RCC 7860 (cell line): Measurements from ENCODE around the gene MTG2.

Source experiments
- DNase-seq: peaks from one replicate; pipeline ENCODE4 v3.0.0-alpha.2; 2015; ENCODE audit warnings: low spot score
- FAIRE-seq: peaks from 2 replicates; lab custom pipeline; 2012; peaks lifted over from hg19 to GRCh38; lab: Jason Lieb, UNC

Gene MTG2

DNA sequence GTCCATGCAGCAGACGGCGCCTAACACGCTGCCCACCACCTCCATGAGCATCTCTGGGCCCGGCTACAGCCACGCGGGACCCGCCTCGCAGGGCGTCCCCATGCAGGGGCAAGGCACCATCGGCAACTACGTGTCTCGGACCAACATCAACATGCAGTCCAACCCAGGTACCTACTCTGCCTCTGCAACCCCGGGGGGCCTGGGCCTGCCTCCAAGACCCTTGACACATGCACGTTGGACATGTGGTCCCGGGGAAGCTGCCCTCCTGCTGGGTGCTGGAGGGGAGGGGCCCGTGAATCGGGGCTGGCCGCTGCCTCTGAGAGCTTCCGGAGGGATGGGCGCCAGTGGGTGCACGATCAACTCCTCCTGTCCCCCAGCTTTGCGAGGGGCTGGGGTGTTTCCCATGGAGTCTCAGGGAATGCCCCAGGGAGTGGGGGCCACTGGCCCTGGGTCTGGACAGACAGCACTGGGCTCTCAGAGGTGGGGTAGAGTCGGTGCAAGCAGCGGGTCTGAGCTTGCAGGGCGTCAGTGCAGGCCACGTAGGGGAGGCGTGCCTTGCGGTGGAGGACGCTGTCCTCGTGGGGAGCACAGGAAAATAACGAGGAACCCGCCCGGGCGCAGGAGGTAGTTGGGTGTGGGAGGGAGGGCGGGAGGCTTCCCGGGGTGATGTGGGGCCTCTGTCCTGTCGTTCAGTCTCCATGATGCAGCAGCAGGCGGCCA, 19.9 kb upstream of the MTG2 start:
- no peak for DNase-seq
- FAIRE-seq: no peak

DNA sequence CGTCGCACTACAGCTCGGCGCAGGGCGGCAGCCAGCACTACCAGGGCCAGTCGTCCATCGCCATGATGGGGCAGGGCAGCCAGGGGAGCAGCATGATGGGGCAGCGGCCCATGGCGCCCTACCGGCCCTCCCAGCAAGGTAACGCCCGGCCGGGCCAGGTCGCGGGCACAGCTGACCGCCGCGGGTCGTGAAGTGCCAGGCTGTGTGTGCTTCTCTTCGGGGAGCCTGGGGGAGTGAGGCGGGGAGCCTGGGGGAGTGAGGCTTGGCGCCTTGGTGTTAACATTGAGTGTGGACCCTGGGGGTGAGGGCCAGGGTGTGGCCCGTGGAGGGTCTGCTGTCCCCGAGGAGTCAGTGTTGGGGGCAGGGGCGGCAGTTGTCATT, 19.4 kb upstream of the MTG2 start:
- FAIRE-seq (no peak), DNase-seq (no peak)

DNA sequence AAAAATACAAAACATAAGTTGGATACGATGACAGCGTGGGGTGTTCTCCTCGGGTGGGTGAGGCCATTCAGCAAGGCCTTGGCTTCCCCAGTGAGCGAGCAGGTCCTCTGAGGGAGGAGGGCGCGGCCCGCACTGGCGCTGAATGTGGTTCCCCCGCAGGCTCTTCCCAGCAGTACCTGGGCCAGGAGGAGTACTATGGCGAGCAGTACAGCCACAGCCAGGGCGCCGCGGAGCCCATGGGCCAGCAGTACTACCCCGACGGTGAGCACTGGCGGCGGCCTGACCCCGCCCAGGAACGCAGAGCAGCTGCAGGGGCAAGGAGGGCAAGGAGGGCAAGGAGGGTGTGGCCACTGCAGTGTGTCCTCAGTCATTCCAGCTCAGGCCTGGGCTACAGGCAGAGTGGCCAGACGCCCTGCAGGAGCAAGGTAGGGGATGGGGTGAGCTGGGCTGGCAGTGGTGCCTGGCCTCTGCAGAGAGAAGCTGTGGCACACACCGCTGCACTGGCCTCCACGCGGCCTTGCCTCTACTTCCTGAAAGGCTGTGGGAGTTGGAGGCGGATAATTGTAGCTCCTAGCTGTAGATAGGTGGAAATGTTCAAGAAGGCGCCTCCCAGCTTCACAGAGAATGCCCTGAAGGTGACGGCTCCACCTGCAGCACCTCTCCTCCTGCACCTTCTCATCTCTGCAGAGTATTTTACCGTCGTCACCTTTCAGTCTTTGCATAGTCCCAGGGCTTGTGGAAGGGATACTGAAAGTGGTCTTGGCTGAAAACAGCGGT, 18.7 kb upstream of the MTG2 start:
- FAIRE-seq (no peak), DNase-seq (no peak)

DNA sequence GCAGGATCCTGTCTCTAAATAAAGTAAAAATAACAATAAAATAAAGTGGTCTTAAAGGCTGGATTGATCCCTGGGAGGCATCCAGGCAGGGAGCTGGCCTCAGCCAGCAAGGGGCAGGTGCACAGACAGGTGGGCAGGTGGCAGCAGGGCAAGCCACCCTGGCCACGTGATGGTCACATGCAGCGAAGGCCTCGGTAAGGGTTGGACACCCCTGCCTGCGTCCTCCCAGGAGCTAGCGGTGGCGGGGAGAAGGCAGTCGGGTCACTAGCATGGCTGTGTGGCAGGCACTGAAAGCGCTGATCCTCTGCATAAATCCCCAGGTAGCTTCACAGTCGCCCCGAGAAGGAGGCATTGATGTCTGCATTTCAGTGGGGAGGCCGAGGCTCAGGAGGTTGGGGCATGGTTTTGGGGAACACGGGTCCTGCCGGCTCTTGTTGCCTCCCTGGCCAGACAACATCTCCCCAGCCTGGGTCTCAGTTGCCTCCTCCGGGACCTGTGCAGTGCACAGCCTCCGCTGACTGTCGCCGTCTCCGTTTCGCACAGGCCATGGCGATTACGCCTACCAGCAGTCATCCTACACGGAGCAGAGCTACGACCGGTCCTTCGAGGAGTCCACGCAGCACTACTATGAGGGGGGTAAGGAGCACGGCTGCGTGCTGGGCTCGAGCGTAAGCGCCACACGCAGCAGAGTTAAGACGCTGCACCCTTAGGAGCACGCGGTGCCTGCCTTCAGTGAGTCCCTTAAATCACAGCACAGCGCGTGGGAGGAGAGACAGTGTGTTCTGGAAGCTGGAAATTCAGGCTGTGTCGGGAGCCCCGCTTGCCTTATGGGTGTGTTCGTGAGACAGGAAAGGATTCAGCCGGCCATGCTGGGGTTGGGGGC, 17.7 kb upstream of the MTG2 start:
- no peak for FAIRE-seq

DNA sequence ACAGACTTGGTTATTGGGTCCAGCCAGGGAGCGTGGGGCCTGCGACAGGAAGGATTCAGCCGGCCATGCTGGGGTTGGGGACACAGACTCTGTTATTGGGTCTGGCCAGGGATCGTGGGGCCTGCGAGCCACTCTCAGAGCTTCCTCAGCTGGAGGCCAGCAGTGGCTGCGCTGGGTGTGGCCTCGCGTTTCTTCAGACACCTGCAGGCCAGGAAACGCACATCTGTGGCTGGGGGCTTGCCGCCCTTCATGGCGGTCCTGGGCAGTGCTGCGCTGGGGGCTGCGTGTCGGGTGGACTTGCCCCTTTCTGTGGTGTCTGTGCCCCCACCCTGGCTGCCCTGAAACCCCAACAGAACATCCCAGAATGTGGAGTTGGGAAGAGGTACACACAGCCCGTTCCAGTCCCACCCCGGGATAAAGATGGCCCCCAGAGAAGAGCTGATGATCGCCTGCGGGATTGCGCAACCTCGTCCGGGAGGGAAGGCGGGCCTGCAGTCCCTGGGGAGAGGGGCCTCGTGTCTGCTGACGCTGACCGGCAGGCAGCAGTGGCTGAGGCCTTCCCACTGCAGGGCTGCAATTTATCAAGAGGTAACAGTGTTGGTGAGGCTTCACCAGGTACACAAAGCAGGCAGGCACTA, 16.9 kb upstream of the MTG2 start:
- DNase-seq (no peak), FAIRE-seq (no peak)

More for the DNA sequence above, 17.7 kb upstream of the MTG2 start:
- DNase-seq: no peak

DNA sequence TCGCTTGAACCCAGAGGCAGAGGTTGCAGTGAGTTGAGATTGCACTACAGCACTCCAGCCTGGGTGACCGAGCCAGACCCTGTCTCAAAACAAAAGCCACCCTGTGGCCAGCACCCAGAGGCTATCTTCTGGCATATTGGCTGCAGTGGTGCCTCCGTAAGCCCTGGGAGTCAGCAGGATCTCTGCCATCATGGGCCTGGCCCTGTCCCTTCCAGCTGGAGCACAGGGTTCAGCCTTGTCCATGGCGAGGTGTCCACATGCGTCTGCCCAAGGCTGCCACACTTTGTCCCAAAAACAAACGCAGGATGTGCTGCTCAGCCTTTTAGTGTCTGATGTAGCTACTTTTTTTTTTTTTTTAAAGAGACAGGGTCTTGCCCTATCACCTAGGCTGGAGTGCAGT, 15.4 kb upstream of the MTG2 start:
- no peak for DNase-seq
- no peak for FAIRE-seq

DNA sequence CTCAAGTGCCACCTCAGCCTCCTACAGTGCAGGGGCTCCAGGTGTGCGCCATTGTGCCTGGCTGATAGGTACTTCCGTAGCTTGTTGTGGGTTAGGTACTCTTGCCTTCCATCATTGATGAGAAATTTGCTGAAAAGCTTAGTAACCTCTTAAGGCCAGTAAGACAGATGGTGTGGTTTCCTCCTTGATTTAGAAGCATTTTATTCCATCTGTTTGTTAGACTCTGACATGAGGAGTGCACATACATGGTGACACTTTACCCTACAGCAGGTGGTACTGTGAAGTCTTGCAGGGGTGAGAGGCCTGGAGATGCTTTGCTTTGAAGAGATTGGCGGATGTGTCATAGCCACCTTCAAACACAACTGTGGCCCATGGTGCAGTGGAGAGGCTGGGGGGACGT, 14.8 kb upstream of the MTG2 start:
- FAIRE-seq (no peak), DNase-seq (no peak)

DNA sequence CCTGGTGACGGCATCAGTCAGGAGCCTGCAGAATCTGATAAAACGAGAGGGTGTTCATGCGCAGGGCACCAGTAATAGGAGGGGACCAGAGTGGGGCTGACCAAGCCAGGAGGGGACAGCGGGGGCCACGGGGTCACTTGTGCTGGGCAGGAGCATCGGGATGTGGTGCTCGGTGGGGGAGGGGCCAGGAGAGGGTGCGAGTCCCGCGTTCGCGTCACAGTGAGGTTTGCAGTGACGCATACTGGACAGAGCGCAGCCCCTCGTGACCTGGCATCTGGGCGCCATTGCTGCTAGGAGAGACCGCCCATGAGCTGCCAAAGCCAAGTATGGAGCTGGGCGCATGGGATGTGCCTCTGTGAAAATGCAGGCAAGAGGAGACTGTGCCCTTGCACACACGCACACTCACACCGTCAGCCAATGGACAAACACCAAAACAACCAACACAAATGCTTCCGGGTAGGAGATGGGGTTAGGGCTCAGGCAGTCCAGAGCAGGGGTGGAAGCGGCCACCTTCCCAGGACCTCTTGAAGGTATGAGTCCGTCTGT, 13.9 kb upstream of the MTG2 start:
- DNase-seq (no peak), FAIRE-seq (no peak)

DNA sequence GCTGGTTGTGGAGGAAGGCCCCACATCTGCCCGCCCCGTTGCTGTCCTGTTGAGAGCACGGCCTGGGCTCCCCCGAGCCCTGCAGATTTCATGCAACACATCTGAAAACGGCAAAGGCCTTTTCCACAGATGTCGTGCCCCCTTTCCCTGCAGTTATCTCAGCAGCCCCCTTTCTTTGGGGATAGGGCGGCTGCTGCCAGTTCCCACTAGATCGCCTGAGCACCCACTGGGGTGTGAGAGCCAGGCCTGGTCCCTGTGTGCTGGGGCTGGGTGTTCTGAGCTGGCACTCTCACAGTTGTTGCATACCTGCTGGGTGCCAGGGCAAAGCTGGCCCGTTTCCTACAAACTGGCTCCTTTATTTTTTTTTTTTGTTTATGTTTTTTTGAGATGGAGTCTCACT, 12.3 kb upstream of the MTG2 start:
- FAIRE-seq: no peak
- no peak for DNase-seq

DNA sequence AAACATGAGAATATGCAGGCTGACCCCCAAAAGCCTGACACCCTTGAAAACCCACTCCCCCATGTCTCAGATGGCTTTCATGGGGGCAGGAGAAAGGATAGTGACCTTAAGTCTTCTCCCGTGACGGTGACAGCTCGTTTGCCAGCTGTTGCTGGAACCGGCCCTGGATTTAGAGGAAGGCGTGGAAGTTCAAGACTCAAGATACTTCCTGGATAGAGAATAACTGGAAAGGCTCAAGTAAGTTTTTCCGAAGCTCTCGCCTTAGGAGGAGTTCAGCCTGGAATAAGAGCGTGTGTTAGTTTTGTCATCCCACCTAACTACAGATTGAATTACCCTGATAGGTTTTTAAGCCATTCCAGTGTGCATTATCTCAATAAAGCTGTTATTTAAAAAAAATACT, 11.6 kb upstream of the MTG2 start:
- no peak for DNase-seq
- FAIRE-seq: no peak

DNA sequence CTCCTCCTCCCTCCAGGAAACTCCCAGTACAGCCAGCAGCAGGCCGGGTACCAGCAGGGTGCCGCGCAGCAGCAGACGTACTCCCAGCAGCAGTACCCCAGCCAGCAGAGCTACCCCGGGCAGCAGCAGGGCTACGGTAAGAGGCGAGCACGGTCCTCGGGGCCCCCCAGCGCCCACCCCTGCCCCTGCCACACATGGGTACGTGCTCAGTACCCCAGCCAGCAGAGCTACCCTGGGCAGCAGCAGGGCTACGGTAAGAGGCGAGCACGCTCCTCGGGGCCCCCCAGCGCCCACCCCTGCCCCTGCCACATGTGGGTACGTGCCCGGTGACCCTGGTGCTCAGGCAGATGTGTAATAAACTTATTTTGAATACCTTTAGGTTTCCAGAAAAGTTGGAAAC, 10.2 kb upstream of the MTG2 start:
- DNase-seq: no peak
- no peak for FAIRE-seq

DNA sequence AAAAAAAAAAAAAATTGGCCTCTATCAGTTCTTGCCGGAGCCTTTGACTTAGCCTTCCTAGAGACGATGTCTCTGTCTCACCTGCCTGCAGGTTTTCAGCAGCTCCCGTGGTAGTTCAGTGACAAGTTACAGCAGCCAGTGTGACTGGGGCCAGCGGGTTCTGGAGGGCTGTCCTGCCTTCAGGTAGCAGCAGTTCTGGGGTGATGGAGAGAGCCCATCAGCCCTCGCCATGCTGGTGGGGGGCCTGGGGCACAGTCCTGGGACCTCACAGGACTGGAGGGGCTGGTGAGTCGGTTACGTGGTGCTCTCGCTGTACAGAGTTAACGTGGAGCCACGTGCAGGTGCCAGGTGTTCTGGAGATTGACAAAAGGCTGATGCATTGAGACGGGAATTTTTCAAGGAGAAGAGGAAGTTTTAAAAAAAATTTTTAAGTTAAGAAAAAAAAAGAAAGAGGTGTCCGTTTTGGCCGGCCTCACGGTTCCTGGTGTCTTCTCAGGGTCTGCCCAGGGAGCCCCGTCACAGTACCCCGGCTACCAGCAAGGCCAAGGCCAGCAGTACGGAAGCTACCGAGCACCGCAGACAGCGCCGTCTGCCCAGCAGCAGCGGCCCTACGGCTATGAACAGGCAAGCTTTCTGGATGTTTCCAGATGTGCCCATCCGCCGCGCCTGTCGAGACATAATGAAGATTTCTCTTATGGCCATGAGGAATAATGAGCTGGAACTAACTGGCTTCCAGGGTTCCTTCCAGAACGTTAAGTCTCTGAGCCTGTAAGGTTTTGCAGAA, 8.6 kb upstream of the MTG2 start:
- no peak for DNase-seq
- FAIRE-seq: no peak

DNA sequence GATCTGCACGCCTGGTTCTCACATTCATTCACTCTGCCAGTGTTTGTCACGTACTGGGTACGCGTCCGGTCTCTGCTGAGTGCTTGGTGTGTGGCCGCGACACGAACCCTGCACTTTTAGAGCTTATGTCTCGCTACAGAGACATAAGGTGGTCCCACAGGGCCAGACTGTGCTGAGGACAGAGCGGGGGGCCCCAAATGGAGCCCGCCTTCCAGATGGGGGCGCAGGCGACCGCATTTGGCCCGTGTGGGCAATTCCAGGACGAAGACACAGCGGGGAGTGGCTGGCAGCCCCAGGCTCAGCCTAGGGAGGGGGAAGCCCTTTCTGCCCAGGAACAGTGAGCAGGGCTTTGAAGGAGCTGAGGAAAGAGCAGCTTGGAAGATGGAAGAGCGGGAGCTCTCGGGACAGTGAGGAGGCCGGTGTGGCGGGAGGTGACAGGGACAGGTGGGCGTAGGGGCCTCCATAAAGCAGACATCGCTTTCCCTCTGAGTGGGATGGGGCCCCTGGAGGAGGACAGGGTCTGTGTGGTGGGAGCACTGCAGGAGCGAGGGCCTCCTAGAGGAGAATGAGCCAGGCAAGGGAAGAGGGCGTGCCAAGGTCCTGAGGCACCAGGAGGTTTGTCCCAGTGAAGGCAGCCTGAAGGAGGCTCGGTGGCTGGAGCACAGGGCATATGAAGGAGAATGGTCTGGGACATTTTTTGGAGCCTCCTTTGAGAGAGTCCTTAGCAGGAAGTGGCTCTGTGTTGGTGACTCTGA, 7.8 kb upstream of the MTG2 start:
- FAIRE-seq (no peak), DNase-seq (no peak)

DNA sequence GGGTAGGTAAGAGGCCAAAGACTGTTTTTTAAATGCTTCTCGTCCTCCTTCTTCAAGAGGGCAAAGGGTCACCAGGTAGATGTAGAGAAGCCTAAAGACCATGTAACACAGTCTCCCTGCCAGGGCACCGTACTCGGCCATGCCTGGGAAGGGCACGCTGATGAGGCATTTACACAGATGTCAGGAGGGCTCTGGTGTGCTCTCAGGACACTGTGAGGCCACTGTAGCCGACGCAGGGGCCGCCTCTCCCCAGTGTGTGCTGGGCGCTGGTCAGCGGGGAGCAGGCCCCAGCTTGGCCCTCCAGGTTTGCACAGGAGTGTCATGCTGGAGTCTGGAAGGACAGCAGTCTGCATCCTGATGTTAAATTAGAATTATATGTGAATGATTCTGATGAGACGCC, 7.1 kb upstream of the MTG2 start:
- FAIRE-seq (no peak), DNase-seq (no peak)

DNA sequence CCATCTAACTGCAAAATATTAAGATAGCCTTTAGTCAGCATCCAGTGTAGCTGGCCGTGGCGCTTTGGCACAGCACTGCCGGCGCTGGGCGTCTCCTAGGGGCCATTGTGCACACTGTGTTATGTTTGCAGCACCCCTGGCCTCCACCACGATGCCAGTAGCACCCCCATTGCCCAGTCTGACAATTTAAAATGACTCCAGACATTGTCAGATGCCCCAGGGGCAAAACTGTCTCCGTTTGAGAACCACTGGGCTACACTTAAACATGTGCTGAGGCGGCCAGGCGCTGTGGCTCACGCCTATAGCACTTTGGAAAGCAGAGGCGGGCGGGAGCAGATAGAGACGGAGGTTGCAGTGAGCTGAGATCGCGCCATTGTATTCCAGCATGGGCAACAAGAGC, 6.0 kb upstream of the MTG2 start:
- FAIRE-seq (no peak), DNase-seq (no peak)

DNA sequence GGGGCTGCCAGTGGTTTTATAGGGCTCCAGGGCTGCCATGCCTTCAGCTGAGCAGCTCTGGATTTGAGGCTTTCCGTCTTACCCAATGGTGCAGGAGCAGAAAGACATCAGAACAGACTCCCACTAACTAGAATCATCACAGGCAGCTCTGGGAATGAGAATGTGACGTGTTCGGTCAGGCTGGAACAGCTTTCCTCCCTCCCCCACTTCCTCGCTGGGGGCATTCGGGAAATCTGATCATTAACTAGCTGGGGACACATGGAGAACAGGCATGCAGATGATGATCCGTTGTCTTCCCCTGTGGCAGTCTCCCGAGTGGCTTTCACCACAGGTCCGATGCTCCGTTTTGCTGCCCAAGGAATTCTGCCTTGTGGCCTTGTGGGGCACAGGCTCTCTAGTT, 5.5 kb upstream of the MTG2 start:
- no peak for DNase-seq
- FAIRE-seq: no peak

DNA sequence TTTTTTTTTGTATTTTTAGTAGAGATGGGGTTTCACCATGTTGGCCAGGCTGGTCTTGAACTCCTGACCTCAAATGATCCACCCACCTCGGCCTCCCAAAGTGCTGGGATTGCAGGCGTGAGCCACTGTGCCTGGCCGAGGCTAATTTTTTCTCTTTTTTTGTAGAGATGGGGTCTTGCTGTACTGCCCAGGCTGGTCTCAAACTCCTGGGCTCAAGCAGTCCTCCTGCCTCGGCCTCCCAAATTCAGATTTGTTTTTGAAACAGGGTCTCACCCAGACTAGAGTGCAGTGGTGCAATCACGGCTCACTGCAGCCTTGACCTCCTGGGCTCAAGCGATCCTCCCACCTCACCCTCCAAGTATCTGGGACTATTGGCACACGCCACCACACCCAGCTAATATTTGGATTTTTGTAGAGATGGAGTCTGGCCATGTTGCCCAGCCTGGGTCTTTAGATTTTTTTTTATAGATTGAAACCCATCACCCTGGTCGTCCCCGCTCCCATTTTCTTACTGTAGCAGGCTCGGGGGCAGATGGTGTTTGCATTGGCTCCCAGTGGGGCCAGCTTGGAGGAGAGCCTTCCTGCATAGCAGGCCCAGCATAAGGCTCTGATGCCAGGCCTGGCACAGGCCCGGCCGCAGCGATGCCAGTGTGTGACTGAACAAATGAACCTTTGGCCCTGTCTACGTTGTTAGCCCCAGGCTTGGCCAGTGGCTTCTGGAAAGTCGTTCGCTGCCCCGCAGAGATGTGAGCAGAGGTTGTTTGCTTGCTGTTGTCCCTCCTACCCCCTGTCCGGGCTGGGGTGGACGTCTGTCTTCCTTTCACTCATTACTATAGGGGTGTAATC, 4.3 kb upstream of the MTG2 start:
- DNase-seq (no peak), FAIRE-seq (no peak)

DNA sequence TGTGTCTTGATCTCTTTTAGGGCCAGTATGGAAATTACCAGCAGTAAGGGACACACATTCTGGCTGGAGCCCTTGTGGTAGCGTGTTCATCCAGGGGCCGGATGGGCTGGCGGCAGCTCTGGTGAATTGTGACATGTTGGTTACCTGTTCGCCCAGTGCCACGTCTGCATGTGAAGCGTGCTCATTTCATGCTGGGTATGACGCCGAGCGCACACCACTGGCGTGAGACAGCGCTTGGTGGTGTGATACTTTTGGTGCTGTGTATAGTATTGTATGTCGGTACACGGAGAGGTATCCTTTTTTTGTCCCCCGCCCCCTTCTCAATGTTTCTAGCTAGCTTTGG, 3.7 kb upstream of the MTG2 start:
- FAIRE-seq: no peak
- DNase-seq: no peak

DNA sequence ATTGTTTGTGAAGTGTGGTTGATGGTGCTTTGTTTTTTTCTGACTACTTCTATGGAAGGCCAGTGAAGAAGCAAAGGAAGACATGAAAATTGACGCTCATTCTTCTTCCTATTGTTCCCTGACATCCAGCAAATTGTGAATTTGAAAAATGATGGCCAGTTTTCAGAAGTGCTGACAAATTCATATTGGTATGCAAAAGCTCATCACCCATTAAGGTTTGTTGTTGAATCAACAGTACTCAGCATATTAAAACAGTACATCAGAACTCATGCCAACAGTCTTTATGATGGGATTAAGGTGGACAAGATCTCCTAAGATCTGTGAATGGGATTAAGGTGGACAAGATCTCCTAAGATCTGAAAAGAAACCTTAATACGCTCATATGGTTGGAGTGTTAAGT, 1.0 kb upstream of the MTG2 start:
- no peak for DNase-seq
- FAIRE-seq: no peak
